CD14-positive monocyte (primary cell): Measurements from ENCODE around the gene POLD2. TPM values are rescaled to one million over a fixed set of nuclear protein-coding genes. Genes with fewer than 3 reads are reported as not detected.

ENCODE experiments used
- DNase-seq, 3 donors: peaks; one replicate each; pipeline ENCODE4 v3.0.0-alpha.2; 2011 to 2022
- H2AFZ ChIP-seq: 2 replicates; pipeline ENCODE4 v1.6.0; 2012; ENCODE audit warnings: mild to moderate bottlenecking, low read depth, low read length, inconsistent platforms; ENCODE audit not compliant: insufficient read depth, poor library complexity, severe bottlenecking
- H3K27ac ChIP-seq, 2 donors: 1 replicate in 1 of 2; 2 replicates in 1 of 2; pipeline ENCODE4 v1.5.1; 2012 to 2013; ENCODE audit warnings: low read length in 2 of 2, control low read depth in 1 of 2, inconsistent platforms in 1 of 2, low read depth in 1 of 2, mild to moderate bottlenecking in 1 of 2
- H3K27me3 ChIP-seq, 2 donors: one replicate each; pipeline versions ENCODE4 v1.6.0 to v1.6.1; 2011 to 2013; ENCODE audit warnings: low read length in 2 of 2; ENCODE audit not compliant: control insufficient read depth in 2 of 2, insufficient read depth in 2 of 2
- H3K36me3 ChIP-seq, 2 donors: replicated peaks in 1 of 2; 1 replicate in 1 of 2; 2 replicates in 1 of 2; pipeline versions ENCODE4 v1.5.1 to v1.6.1; 2012 to 2013; ENCODE audit warnings: low read length in 2 of 2, control low read depth in 1 of 2, inconsistent platforms in 1 of 2, mild to moderate bottlenecking in 1 of 2; ENCODE audit not compliant: insufficient read depth in 2 of 2, control insufficient read depth in 1 of 2
- H3K4me1 ChIP-seq, 2 donors: 1 replicate in 1 of 2; 2 replicates in 1 of 2; pipeline versions ENCODE4 v1.5.1 to v1.6.1; 2012 to 2013; ENCODE audit warnings: low read length in 2 of 2, control low read depth in 1 of 2, inconsistent platforms in 1 of 2, mild to moderate bottlenecking in 1 of 2, moderate library complexity in 1 of 2; ENCODE audit not compliant: insufficient read depth in 2 of 2, control insufficient read depth in 1 of 2
- H3K4me2 ChIP-seq: replicated peaks from 2 replicates; pipeline ENCODE3; 2012; ENCODE audit warnings: low read length, moderate library complexity, mild to moderate bottlenecking; ENCODE audit not compliant: poor library complexity, severe bottlenecking; ENCODE audit errors: extremely low read depth
- H3K4me3 ChIP-seq, 3 experiments: fragments of 200-600 bp in 1 of 3; sonication (generic) in 1 of 3; replicated peaks in 1 of 3; 1 replicate in 2 of 3; 2 replicates in 1 of 3; pipeline ENCODE4 v1.5.1; 2011 to 2013; ENCODE audit warnings: low read length in 3 of 3, mild to moderate bottlenecking in 3 of 3, control low read depth in 2 of 3, low read depth in 2 of 3, inconsistent platforms in 1 of 3, moderate library complexity in 1 of 3
- H3K79me2 ChIP-seq: 2 replicates; pipeline ENCODE4 v1.6.0; 2012; ENCODE audit warnings: mild to moderate bottlenecking, control low read depth, inconsistent platforms, low read length, moderate library complexity; ENCODE audit not compliant: insufficient read depth
- H3K9ac ChIP-seq: 2 replicates; pipeline ENCODE4 v1.6.0; 2017; ENCODE audit warnings: low read length, mild to moderate bottlenecking; ENCODE audit not compliant: insufficient read depth, poor library complexity, severe bottlenecking
- H3K9me3 ChIP-seq, 2 donors: replicated peaks in 1 of 2; 1 replicate in 1 of 2; 2 replicates in 1 of 2; pipeline versions ENCODE4 v1.5.1 to v1.6.1; 2012 to 2013; ENCODE audit warnings: low read length in 2 of 2, control low read depth in 1 of 2; ENCODE audit not compliant: control insufficient read depth in 1 of 2, insufficient read depth in 1 of 2
- H4K20me1 ChIP-seq: 2 replicates; pipeline ENCODE4 v1.6.0; 2012; ENCODE audit warnings: mild to moderate bottlenecking, low read length, control low read depth, moderate library complexity; ENCODE audit not compliant: insufficient read depth
- H3K27ac Mint-ChIP-seq, 7 donors: one replicate each; pipeline ENCODE4 v1.8.0; 2020; ENCODE audit warnings: mild to moderate bottlenecking in 7 of 7, mixed read lengths in 7 of 7, moderate library complexity in 6 of 7, inconsistent platforms in 2 of 7
- H3K27me3 Mint-ChIP-seq, 3 donors: one replicate each; pipeline ENCODE4 v1.8.0; 2021 to 2022; ENCODE audit warnings: low read depth in 3 of 3, mild to moderate bottlenecking in 3 of 3, mixed read lengths in 3 of 3, moderate library complexity in 3 of 3, inconsistent platforms in 1 of 3
- H3K36me3 Mint-ChIP-seq, 2 donors: one replicate each; pipeline ENCODE4 v1.8.0; 2020; ENCODE audit warnings: mixed read lengths in 2 of 2, inconsistent platforms in 1 of 2, mild to moderate bottlenecking in 1 of 2
- H3K4me1 Mint-ChIP-seq: one replicate; pipeline ENCODE4 v1.8.0; 2020; ENCODE audit warnings: mild to moderate bottlenecking, mixed read lengths
- H3K4me3 Mint-ChIP-seq, 2 donors: one replicate each; pipeline ENCODE4 v1.8.0; 2020; ENCODE audit warnings: mild to moderate bottlenecking in 2 of 2, mixed read lengths in 2 of 2, moderate library complexity in 1 of 2
- H3K9me3 Mint-ChIP-seq, 7 donors: one replicate each; pipeline ENCODE4 v1.8.0; 2020 to 2022; ENCODE audit warnings: mixed read lengths in 7 of 7, mild to moderate bottlenecking in 6 of 7, moderate library complexity in 6 of 7, inconsistent platforms in 2 of 7
- WGBS: methylation state at CpG from one replicate; pipeline ENCODE4 v1.1.5; 2013; ENCODE audit warnings: missing lambda C conversion rate; ENCODE audit not compliant: insufficient coverage; 5-methylcytosine and 5-hydroxymethylcytosine counted together
- intact Hi-C, 2 donors: fragments of 100-400 bp; cut with micrococcal nuclease; formaldehyde crosslinking; loops; one replicate each; pipeline versions ENCODE4 v1.15.0 to v1.15.1; 2023
- polyA plus RNA-seq, 3 donors: library from polyadenylated mRNA; depleted of rRNA in 1 of 3; unstranded in 2 of 3; stranded (reverse) in 1 of 3; fragments of 300-500 nt in 2 of 3; fragments of >200 nt in 1 of 3; fragmentation: Illumina TruSeq in 2 of 3; gene quantifications; 1 replicate in 2 of 3; 2 replicates in 1 of 3; pipeline ENCODE4 v1.2.3, GENCODE V29; 2012 to 2021
- TF ChIP-seq, protein P1 (sequence below): fragments of 200-600 bp; IDR thresholded peaks from one replicate; pipeline ENCODE4 v1.8.0; 2022; ENCODE audit warnings: antibody characterized with exemption, mild to moderate bottlenecking

POLD2 gene
- polyA plus RNA-seq, 3 donors = 24.1 to 27.1 (median 25.7) TPM

DNA sequence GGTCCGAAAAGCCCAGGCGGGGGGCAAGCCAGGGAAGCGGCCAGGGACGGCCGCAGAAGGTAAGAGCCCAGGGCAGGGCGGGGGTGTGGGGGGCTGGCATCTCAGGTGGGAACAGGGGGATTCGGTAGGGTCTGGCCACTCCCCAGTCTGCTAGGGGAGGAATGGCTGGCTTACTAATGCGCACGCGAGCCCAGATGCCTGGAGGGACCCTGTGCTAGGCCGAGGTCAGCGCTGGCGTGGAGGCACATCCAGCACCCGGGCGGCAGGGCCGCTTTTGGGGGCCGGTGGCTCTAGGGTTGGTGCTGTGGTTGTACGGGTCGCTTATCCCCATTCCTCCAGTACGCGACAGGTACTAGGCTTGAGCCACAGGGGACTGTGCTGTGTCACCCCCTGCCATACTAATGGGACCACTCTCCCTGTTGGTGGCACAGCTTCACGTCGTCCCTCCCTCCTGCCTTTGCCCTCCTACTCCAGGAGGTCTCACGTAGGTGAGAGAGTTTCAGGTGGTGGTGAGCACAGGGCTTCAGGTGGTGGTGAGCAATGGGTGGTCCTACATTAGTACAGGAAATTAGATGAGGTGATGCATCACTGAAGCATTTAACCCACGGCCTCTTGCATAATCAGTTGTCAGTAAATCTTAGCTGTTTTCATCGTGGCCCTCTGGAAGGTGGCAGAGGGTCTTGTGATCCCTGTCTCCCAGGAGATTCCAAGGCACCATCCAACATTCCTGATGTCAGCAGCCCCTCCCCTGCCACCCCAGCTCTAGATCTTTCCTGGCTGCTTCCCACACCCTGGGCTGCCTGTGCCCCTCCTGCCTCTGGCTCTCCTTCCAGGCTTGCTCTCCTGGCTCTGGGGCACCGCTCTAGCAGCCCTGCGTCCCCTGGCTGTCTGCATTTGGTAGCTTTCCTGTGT, 18.2 kb downstream of the POLD2 start:
- DNase-seq = no peak
- no peak overlapping the region for H3K9ac ChIP-seq

More for the DNA sequence above, 18.2 kb downstream of the POLD2 start:
- Histone ChIP-seq H3K27me3 (peaks cover 14 to 34% of the 10 kb centered on the region in 2 donors), H3K36me3 (no peaks in the 10 kb centered on the region), H3K9me3 (no peaks in the 10 kb centered on the region), H3K27ac (no peak overlapping the region), H3K79me2 (no peaks in the 10 kb centered on the region), H3K4me2 (no peak overlapping the region), H4K20me1 (no peaks in the 10 kb centered on the region), H3K4me1 (peaks cover 0 to 5% of the 10 kb centered on the region in 2 donors), H2AFZ (peak overlapping the region; percentile 63), H3K4me3 (peak overlapping the region in 1 of 3 experiments; percentile 28)
- Mint-ChIP-seq H3K36me3 (no peaks in the 10 kb centered on the region), H3K4me1 (peaks cover 3% of the 10 kb centered on the region), H3K27me3 (peaks cover 37 to 47% (median 38%) of the 10 kb centered on the region in 3 donors), H3K9me3 (peaks cover 0 to 8% (median 0%) of the 10 kb centered on the region in 7 donors), H3K4me3 (peak overlapping the region; percentile 16 to 63), H3K27ac (peak overlapping the region in 1 of 7 donors; percentile 50)
- intact Hi-C loops = no loop called here
- TF ChIP-seq, protein P1, sequence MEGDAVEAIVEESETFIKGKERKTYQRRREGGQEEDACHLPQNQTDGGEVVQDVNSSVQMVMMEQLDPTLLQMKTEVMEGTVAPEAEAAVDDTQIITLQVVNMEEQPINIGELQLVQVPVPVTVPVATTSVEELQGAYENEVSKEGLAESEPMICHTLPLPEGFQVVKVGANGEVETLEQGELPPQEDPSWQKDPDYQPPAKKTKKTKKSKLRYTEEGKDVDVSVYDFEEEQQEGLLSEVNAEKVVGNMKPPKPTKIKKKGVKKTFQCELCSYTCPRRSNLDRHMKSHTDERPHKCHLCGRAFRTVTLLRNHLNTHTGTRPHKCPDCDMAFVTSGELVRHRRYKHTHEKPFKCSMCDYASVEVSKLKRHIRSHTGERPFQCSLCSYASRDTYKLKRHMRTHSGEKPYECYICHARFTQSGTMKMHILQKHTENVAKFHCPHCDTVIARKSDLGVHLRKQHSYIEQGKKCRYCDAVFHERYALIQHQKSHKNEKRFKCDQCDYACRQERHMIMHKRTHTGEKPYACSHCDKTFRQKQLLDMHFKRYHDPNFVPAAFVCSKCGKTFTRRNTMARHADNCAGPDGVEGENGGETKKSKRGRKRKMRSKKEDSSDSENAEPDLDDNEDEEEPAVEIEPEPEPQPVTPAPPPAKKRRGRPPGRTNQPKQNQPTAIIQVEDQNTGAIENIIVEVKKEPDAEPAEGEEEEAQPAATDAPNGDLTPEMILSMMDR = no peak
- 62% methylated on average over 17 of the region's 28 CpGs for WGBS
